AG09309 (cell line): ENCODE data around the gene SPINK13.
"Not testable (repeated sequence)": the region's sequence is repeated elsewhere in the genome, so short reads cannot be mapped to it uniquely, and the experiment has no call there.

Experiments
- DNase-seq: peaks from one replicate; pipeline ENCODE4 v3.0.0-alpha.2; 2010; ENCODE audit warnings: low read depth
- H3K4me3 ChIP-seq: 2 replicates; pipeline ENCODE4 v1.5.1; 2011; ENCODE audit warnings: mild to moderate bottlenecking, low read depth, low read length, moderate library complexity; ENCODE audit not compliant: control insufficient read depth
- TF ChIP-seq, protein P1 (sequence below): IDR thresholded peaks from 2 replicates; pipeline ENCODE4 v1.5.1; 2011; ENCODE audit warnings: mild to moderate bottlenecking, low read depth, low read length, inconsistent platforms; ENCODE audit not compliant: insufficient read depth, control insufficient read depth; ENCODE audit errors: missing control alignments

SPINK13 gene

DNA sequence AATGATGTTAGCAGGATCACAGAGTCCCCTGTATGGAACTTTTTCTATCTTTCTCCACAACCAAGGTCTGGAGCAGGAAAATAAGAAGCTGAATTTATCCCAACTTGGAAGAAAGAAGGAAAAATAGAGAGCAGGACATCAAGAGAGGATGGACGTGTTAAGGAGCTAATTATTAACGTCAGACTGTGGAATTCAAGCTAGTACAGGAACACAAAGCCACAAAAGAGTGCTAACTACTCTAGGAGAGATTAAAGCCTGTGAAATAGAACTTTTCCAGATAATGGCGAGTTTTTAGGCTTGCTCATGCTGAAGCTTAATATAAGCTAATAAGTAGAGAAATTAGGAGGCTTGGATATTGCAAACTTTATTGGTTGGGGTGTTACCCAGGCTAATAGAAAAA lies 632 bp upstream of the SPINK13 start:
- no peak for DNase-seq
- H3K4me3 ChIP-seq = no peak overlapping the region
- TF ChIP-seq, protein P1, sequence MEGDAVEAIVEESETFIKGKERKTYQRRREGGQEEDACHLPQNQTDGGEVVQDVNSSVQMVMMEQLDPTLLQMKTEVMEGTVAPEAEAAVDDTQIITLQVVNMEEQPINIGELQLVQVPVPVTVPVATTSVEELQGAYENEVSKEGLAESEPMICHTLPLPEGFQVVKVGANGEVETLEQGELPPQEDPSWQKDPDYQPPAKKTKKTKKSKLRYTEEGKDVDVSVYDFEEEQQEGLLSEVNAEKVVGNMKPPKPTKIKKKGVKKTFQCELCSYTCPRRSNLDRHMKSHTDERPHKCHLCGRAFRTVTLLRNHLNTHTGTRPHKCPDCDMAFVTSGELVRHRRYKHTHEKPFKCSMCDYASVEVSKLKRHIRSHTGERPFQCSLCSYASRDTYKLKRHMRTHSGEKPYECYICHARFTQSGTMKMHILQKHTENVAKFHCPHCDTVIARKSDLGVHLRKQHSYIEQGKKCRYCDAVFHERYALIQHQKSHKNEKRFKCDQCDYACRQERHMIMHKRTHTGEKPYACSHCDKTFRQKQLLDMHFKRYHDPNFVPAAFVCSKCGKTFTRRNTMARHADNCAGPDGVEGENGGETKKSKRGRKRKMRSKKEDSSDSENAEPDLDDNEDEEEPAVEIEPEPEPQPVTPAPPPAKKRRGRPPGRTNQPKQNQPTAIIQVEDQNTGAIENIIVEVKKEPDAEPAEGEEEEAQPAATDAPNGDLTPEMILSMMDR = no peak

GRCh38 chr5:148275129-148275528 lies 6.5 kb downstream of the SPINK13 start:
- not testable (repeated sequence) for DNase-seq, H3K4me3 ChIP-seq

DNA sequence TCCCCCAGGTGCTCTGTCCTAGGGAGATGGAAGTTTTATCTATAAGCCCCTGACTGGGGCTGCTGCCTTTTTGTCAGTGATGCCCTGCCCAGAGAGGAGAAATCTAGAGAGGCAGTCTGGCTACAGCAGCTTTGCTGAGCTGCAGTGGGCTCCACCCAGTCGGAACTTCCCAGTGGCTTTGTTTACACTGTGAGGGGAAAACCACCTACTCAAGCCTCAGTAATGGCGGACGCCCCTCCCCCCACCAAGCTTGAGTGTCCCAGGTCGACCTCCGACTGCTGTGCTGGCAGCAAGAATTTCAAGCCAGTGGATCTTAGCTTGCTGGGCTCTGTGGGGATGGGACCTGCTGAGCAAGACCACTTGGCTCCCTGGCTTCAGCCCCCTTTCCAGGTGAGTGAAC lies 12.3 kb downstream of the SPINK13 start:
- H3K4me3 ChIP-seq = not testable (repeated sequence)

GRCh38 chr5:148281336-148281735 lies 12.7 kb downstream of the SPINK13 start:
- not testable (repeated sequence) for DNase-seq

More for the DNA sequence above, 12.3 kb downstream of the SPINK13 start:
- DNase-seq = not testable (repeated sequence)

DNA sequence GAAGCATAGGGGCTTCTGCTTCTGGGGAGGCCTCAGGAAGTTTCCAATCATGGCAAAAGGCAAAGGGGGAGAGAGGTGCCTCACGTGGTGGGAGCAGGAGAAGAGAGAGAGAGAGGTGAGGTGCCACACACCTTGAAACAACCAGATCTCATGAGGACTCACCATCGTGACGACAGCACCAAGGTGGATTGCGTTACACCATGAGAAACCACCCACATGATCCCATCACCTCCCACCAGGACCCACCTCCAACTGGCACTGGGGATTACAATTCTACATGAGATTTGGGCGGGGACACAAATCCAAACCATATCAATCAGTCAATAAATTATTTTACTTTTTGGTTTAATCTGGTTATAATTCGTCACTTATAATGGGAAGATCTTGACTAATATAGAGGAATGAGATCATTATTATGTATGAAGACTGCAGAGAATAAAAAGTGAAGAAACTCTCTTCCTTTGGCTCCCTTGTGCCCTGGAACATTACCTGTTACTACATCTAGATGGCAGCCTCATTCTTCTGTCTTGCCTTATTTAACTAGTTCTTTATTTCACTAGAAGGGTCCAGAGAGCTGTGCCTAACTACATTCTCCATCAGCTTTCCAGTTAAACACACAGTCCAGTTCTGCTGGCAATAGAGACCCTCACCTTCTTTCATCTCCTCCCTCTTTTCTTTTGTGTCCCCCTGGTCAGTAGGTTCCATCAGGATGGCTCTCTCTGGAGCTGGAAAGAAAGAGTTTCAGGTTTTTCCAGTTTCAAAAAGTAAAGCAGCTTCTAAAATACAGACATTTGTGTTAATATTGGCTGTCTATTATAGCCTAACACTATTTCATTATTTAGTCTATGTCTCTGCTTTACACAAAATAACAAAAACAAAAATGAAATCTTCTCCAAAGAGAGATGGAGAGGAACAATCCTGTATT lies 21.9 kb downstream of the SPINK13 start:
- DNase-seq = no peak
- H3K4me3 ChIP-seq = no peak overlapping the region
- TF ChIP-seq, protein P1 = peak; percentile 49

More at GRCh38 chr5:148281336-148281735, 12.7 kb downstream of the SPINK13 start:
- H3K4me3 ChIP-seq = not testable (repeated sequence)

GRCh38 chr5:148297731-148298130 lies 29.1 kb downstream of the SPINK13 start:
- H3K4me3 ChIP-seq = no peak overlapping the region
- no peak for DNase-seq
- TF ChIP-seq, protein P1 = no peak

DNA sequence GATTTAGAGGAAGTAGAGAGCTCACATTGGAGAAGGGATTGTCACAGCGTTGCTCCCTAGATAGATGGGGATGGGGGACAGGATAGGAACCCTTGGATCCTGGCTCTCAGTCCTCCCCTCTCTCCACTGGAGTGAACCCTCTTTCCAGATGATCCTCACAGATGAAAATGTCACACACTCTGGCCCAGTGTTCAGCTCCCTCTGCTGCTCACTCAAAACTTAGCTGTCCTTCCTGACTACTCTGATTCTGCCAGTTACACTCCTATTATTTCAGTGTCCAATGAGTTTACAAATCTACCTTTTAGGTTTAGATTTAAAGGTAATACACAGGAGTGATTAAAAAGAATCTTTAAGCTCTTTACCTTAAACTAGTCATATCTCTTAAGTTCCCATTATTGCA lies 37.9 kb downstream of the SPINK13 start:
- H3K4me3 ChIP-seq = no peak overlapping the region
- DNase-seq = no peak
- TF ChIP-seq, protein P1 = peak; percentile 27

- TF ChIP-seq, protein P1 = no peak
- no peak overlapping the region for H3K4me3 ChIP-seq
- DNase-seq = no peak
Measured at GRCh38 chr5:148309019-148309418, 40.4 kb downstream of the SPINK13 start.
